ENCODE results near the gene FNDC3A.

FNDC3A gene

DNA sequence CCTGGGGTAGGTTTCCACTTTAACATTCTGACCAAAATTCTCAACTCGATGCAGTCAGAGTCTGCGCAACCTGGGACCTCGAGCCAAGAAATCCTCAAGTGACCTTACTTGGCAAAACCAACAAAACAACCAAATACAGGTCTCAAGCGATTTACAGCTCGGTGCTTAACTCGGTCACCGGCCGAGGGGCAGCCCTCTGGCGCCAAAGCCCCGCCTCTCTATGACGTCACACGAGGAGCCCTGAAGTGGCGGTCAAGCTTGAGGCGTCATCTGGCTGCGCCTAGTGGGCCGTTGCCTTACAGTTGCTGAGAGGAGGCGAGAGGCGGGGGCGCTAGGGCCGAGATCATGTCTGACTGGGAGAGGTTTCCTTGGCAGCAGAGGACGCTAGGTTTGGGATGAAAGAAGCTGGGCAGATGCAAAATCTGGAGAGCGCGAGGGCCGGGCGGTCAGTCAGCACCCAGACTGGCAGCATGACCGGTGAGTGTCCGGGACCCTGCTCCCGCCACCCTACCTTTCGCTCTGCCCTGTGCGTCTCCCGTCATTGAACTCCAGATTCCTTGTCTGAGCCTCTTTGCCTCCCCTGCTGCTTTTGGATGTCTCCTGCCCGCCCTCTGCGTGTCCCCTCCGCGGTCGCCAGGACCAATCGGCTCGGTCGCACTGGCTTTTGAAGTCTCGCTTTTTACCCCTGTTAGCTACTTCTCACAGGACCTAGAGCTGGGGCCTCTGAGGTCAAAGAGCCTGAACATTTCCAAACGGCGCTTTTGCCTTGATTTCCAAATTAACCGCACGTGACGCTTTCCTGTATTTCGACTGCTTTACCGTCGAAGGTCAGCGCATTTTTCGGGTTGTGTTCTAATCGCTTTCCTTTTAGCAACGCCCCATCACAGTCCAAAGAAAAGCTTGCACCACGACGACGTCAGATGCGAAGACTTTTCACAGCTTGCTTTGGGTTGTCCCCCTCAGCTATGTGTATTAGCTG, 272.2 kb downstream of the FNDC3A start, which contains the start of gene CDADC1:
TSS of gene CDADC1 (plus strand) at position 283 of the 979 bp plus-strand sequence. CDS start at position 396, 113 bp downstream.
- no peaks in the 10 kb centered on the region for H3K9me3 ChIP-seq (ENCODE audit: control insufficient read depth in 2 of 2, low read length in 2 of 2)
- peaks cover 0 to 7% of the 10 kb centered on the region in 2 donors for H3K4me1 ChIP-seq (ENCODE audit: control insufficient read depth in 2 of 2, insufficient read depth in 2 of 2, low read length in 2 of 2)
- H3K27me3 ChIP-seq (ENCODE audit: control insufficient read depth in 2 of 2, insufficient read depth in 2 of 2, low read length in 2 of 2): no peaks in the 10 kb centered on the region
- peak within 1 kb of the TSS; percentile 73 to 84 for H3K27ac ChIP-seq (ENCODE audit: low read depth in 2 of 2, low read length in 2 of 2)
- H3K9ac ChIP-seq (ENCODE audit: low read depth in 1 of 2, low read length in 2 of 2): peak within 1 kb of the TSS; percentile 89 to 94
- H3K36me3 ChIP-seq (ENCODE audit: control insufficient read depth in 2 of 2, insufficient read depth in 2 of 2, low read length in 2 of 2): no peaks in the 10 kb centered on the region
- H3K4me3 ChIP-seq (ENCODE audit: low read length in 2 of 2): peak within 1 kb of the TSS; percentile 96 to 97

DNA sequence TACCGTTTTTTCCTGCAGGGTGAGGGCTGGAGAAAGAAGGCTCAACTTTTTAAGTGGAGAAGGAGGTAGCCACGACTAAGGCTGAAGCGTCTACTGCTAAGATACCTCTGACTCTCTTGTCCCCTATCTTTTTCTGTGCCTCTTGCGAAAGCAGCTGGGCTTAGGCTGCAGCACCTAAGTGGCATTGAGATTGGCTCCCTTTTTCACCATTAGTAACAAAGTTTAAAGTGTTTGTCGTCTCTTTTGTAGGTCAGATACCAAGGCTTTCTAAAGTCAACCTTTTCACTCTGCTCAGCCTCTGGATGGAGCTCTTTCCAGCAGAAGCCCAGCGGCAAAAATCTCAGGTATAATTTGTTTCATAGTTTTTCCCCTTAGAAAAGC, 272.9 kb downstream of the FNDC3A start:
- Histone ChIP-seq H3K27ac (ENCODE audit: low read depth in 2 of 2, low read length in 2 of 2) (peak overlapping the region; percentile 73 to 84), H3K36me3 (ENCODE audit: control insufficient read depth in 2 of 2, insufficient read depth in 2 of 2, low read length in 2 of 2) (no peaks in the 10 kb centered on the region), H3K9ac (ENCODE audit: low read depth in 1 of 2, low read length in 2 of 2) (peak overlapping the region; percentile 89 to 94), H3K4me3 (ENCODE audit: low read length in 2 of 2) (peak overlapping the region; percentile 96 to 97), H3K27me3 (ENCODE audit: control insufficient read depth in 2 of 2, insufficient read depth in 2 of 2, low read length in 2 of 2) (no peaks in the 10 kb centered on the region), H3K4me1 (ENCODE audit: control insufficient read depth in 2 of 2, insufficient read depth in 2 of 2, low read length in 2 of 2) (peaks cover 0 to 7% of the 10 kb centered on the region in 2 donors), H3K9me3 (ENCODE audit: control insufficient read depth in 2 of 2, low read length in 2 of 2) (no peaks in the 10 kb centered on the region)

- Histone ChIP-seq H3K27me3 (ENCODE audit: control insufficient read depth in 2 of 2, insufficient read depth in 2 of 2, low read length in 2 of 2) (no peaks in the 10 kb centered on the region), H3K27ac (ENCODE audit: low read depth in 2 of 2, low read length in 2 of 2) (no peak overlapping the region), H3K9me3 (ENCODE audit: control insufficient read depth in 2 of 2, low read length in 2 of 2) (no peaks in the 10 kb centered on the region), H3K4me1 (ENCODE audit: control insufficient read depth in 2 of 2, insufficient read depth in 2 of 2, low read length in 2 of 2) (peaks cover 0 to 7% of the 10 kb centered on the region in 2 donors), H3K9ac (ENCODE audit: low read depth in 1 of 2, low read length in 2 of 2) (no peak overlapping the region), H3K36me3 (ENCODE audit: control insufficient read depth in 2 of 2, insufficient read depth in 2 of 2, low read length in 2 of 2) (peaks cover 6 to 10% of the 10 kb centered on the region in 2 donors), H3K4me3 (ENCODE audit: low read length in 2 of 2) (no peak overlapping the region)
Observed at GRCh38 chr13:49251326-49251725, 275.6 kb downstream of the FNDC3A start.

DNA sequence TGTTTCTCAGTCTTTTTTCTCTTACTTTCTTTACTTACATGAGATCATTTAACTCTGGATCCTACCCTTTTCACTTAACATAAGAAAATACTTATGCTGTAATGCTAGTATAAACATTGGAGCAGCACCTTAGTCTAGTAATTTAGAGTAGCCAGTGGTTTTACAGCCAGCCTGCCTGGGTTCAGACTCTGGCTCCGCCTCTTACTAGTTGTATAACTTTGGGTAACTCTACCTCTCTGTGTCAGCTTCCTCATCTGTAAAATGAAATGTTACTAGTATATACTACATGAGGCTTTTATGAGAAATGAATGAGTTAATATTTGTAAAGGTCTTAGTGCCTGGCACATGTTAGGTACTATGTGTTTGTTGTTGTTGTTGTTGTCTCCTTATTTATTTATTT, 277.6 kb downstream of the FNDC3A start:
- Histone ChIP-seq H3K4me3 (ENCODE audit: low read length in 2 of 2) (no peak overlapping the region), H3K27me3 (ENCODE audit: control insufficient read depth in 2 of 2, insufficient read depth in 2 of 2, low read length in 2 of 2) (no peaks in the 10 kb centered on the region), H3K36me3 (ENCODE audit: control insufficient read depth in 2 of 2, insufficient read depth in 2 of 2, low read length in 2 of 2) (peaks cover 7 to 12% of the 10 kb centered on the region in 2 donors), H3K4me1 (ENCODE audit: control insufficient read depth in 2 of 2, insufficient read depth in 2 of 2, low read length in 2 of 2) (peaks cover 0 to 6% of the 10 kb centered on the region in 2 donors), H3K9me3 (ENCODE audit: control insufficient read depth in 2 of 2, low read length in 2 of 2) (no peaks in the 10 kb centered on the region), H3K27ac (ENCODE audit: low read depth in 2 of 2, low read length in 2 of 2) (no peak overlapping the region), H3K9ac (ENCODE audit: low read depth in 1 of 2, low read length in 2 of 2) (no peak overlapping the region)

DNA sequence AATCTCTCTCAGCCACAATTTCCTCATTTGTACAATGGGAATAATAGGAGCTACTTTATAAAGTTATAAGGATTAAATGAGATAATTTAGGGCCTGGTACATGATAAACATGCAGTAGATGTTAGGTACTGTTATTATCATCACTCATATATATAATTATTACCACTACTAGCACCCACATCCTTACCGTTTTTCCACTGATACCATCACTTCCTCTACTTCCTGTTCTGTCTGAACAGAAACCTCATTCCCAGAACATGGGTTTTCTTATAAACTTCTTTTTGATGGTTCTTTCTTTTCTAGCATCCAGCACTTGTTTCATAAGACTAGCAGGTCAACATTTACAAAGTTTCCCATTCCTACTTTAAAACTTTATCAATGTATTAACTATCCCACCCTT, 278.3 kb downstream of the FNDC3A start:
- no peaks in the 10 kb centered on the region for H3K4me1 ChIP-seq (ENCODE audit: control insufficient read depth in 2 of 2, insufficient read depth in 2 of 2, low read length in 2 of 2)
- H3K36me3 ChIP-seq (ENCODE audit: control insufficient read depth in 2 of 2, insufficient read depth in 2 of 2, low read length in 2 of 2): peaks cover 7 to 12% of the 10 kb centered on the region in 2 donors
- no peak overlapping the region for H3K4me3 ChIP-seq (ENCODE audit: low read length in 2 of 2)
- no peak overlapping the region for H3K27ac ChIP-seq (ENCODE audit: low read depth in 2 of 2, low read length in 2 of 2)
- no peaks in the 10 kb centered on the region for H3K9me3 ChIP-seq (ENCODE audit: control insufficient read depth in 2 of 2, low read length in 2 of 2)
- no peaks in the 10 kb centered on the region for H3K27me3 ChIP-seq (ENCODE audit: control insufficient read depth in 2 of 2, insufficient read depth in 2 of 2, low read length in 2 of 2)
- H3K9ac ChIP-seq (ENCODE audit: low read depth in 1 of 2, low read length in 2 of 2): no peak overlapping the region

DNA sequence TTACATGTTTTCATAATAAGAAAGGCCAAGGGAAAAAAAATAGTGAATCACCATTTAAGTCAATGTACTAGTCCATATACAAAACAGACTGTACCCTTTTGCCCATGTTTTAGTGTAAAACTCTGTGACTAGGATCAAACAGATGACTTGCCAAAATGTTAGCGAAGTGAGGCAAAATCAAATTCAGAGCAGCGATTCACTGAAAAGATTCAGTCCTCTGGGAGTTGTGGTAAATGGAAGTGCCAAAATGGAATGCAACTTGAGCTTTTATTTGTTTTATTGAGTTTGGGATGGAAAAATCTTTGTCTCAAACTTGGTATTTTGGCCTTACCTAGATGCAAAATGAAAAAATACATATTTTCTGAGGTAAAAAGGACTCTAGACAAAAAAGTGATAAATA, 281.1 kb downstream of the FNDC3A start:
- Histone ChIP-seq H3K4me3 (ENCODE audit: low read length in 2 of 2) (no peak overlapping the region), H3K9ac (ENCODE audit: low read depth in 1 of 2, low read length in 2 of 2) (no peak overlapping the region), H3K4me1 (ENCODE audit: control insufficient read depth in 2 of 2, insufficient read depth in 2 of 2, low read length in 2 of 2) (no peaks in the 10 kb centered on the region), H3K27ac (ENCODE audit: low read depth in 2 of 2, low read length in 2 of 2) (no peak overlapping the region), H3K36me3 (ENCODE audit: control insufficient read depth in 2 of 2, insufficient read depth in 2 of 2, low read length in 2 of 2) (peaks cover 22 to 37% of the 10 kb centered on the region in 2 donors), H3K27me3 (ENCODE audit: control insufficient read depth in 2 of 2, insufficient read depth in 2 of 2, low read length in 2 of 2) (no peaks in the 10 kb centered on the region), H3K9me3 (ENCODE audit: control insufficient read depth in 2 of 2, low read length in 2 of 2) (no peaks in the 10 kb centered on the region)

DNA sequence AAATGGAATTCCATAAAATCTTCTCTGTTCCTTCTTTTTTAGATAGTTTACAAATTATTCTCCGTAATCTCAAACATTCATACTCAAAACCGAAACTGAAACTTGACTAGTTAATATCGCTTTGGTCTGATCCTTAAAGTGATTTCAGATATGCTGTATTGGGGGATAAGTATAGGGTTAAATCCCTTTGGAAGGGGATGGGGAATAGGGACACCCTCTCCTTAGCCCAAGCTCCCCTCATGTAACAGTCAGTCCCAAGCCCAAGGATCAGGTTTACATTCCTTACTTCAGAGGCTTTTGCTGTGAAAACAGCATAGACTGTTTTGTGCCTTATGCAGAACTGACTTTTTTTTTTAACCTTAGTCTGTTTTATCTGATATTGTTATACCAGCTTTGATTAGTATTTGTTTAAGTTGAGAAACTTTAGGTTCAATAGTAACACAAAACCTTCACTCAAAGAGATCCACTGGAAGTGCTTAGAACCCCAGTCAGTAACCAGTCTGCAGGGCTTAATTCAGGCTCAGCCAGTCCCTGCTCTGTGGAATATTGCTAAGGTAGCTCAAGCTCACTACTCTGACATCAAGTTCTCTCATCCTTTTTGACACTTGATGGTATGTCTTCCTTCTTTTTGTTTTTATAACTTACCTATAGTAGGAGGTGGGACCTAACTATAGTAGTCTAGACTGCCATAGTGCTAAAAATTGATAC, 282.5 kb downstream of the FNDC3A start:
- Histone ChIP-seq H3K27ac (ENCODE audit: low read depth in 2 of 2, low read length in 2 of 2) (no peak overlapping the region), H3K4me3 (ENCODE audit: low read length in 2 of 2) (peak overlapping the region; percentile 45 to 68), H3K27me3 (ENCODE audit: control insufficient read depth in 2 of 2, insufficient read depth in 2 of 2, low read length in 2 of 2) (no peaks in the 10 kb centered on the region), H3K9ac (ENCODE audit: low read depth in 1 of 2, low read length in 2 of 2) (peak overlapping the region in 1 of 2 donors; percentile 16), H3K36me3 (ENCODE audit: control insufficient read depth in 2 of 2, insufficient read depth in 2 of 2, low read length in 2 of 2) (peaks cover 22 to 39% of the 10 kb centered on the region in 2 donors), H3K9me3 (ENCODE audit: control insufficient read depth in 2 of 2, low read length in 2 of 2) (no peaks in the 10 kb centered on the region), H3K4me1 (ENCODE audit: control insufficient read depth in 2 of 2, insufficient read depth in 2 of 2, low read length in 2 of 2) (no peaks in the 10 kb centered on the region)

Data from mucosa of rectum (tissue), 2 donors.